HUES48 (cell line): ENCODE results near the gene APOL1.
A peak's percentile ranks its signal among the peaks of the same experiment; 100 is the strongest.
"Not testable (repeated sequence)": the region's sequence is repeated elsewhere in the genome, so short reads cannot be mapped to it uniquely, and the experiment has no call there.

Source experiments
- H3K27ac ChIP-seq: one replicate; pipeline ENCODE4 v1.7.0; 2013; ENCODE audit warnings: low read depth, low read length, inconsistent platforms
- H3K27me3 ChIP-seq: 2 replicates; pipeline ENCODE4 v1.6.1; 2013; ENCODE audit warnings: mild to moderate bottlenecking, low read length; ENCODE audit not compliant: control insufficient read depth, insufficient read depth
- H3K36me3 ChIP-seq: 2 replicates; pipeline ENCODE4 v1.6.1; 2013; ENCODE audit warnings: low read length; ENCODE audit not compliant: control insufficient read depth, insufficient read depth
- H3K4me1 ChIP-seq: 2 replicates; pipeline ENCODE4 v1.6.1; 2013; ENCODE audit warnings: mild to moderate bottlenecking, low read length; ENCODE audit not compliant: control insufficient read depth, insufficient read depth
- H3K4me3 ChIP-seq: 2 replicates; pipeline ENCODE4 v1.5.1; 2013; ENCODE audit warnings: mild to moderate bottlenecking, low read depth, low read length
- H3K9ac ChIP-seq: 2 replicates; pipeline ENCODE4 v1.6.1; 2013; ENCODE audit warnings: mild to moderate bottlenecking, low read depth, low read length, moderate library complexity
- H3K9me3 ChIP-seq: 2 replicates; pipeline ENCODE4 v1.6.1; 2013; ENCODE audit warnings: low read length; ENCODE audit not compliant: control insufficient read depth, insufficient read depth

APOL1 gene

DNA sequence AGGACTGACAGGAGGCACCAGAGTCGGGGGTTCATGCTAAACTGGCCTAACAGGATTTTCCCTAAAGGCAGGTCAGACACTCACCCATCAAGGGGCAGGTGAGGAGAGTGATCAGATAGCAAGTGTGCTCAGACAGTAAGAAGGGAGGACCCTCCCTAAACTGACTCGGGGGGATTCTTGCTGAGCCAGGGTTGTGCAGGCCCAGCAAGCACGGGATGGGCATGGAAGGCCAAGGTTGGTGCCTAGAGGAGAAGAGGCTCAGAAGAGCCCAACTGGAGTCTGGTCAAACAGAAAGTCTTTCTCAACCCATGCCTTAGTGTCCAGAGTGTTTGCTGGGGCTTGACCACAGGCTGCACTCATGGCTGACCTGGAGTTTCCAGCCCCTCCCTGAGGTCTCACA lies 6.2 kb upstream of the APOL1 start:
- Histone ChIP-seq H3K9ac (no peak overlapping the region), H3K4me3 (no peak overlapping the region), H3K27ac (no peak overlapping the region), H3K9me3 (peaks cover 17% of the 10 kb centered on the region), H3K27me3 (no peaks in the 10 kb centered on the region), H3K36me3 (no peaks in the 10 kb centered on the region), H3K4me1 (peaks cover 9% of the 10 kb centered on the region)

DNA sequence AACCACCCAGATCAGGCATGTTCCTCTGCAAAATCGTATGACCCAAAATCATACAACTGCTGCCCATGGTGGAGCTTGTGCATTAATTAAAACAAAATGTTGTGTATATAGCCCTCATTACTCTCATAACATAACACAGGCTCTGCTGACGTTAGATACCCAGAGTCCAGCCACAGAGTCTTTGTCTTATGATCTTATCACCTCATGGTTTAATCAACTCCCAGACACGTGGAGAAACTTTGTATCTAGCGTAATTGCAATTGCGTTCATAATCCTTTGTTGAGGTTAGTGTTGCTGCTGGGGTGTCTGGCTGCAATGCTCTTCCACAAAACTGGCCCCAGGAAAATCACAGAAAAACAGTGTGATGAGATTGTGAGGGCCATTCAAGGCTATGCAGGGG lies 5.0 kb upstream of the APOL1 start:
- peaks cover 9% of the 10 kb centered on the region for H3K4me1 ChIP-seq

DNA sequence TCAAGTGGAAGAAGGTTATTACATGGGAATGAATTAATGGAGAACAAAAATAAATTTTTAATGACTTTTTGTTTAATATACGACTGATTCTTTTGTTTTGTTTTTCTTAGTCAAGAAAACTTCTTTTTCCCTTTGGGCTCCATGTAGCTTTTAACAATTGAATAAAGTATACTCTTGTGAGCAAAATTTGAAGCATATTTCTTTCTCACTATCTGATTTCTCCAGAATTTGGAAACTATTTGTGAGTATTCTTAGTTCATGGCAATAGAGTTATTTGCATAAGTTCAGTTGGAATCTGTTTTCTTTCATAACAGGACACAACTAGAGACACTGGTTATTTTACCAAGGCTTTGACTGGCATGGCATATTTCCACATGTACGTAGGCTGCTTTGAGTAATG lies 3.8 kb upstream of the APOL1 start:
- Histone ChIP-seq H3K27ac (no peak overlapping the region), H3K4me1 (peaks cover 9% of the 10 kb centered on the region), H3K9me3 (peaks cover 17% of the 10 kb centered on the region), H3K9ac (no peak overlapping the region), H3K36me3 (no peaks in the 10 kb centered on the region), H3K27me3 (no peaks in the 10 kb centered on the region), H3K4me3 (no peak overlapping the region)

More for the DNA sequence above, 5.0 kb upstream of the APOL1 start:
- no peak overlapping the region for H3K27ac ChIP-seq
- H3K9me3 ChIP-seq: peaks cover 17% of the 10 kb centered on the region
- H3K4me3 ChIP-seq: no peak overlapping the region
- no peaks in the 10 kb centered on the region for H3K27me3 ChIP-seq
- H3K36me3 ChIP-seq: no peaks in the 10 kb centered on the region
- H3K9ac ChIP-seq: no peak overlapping the region

DNA sequence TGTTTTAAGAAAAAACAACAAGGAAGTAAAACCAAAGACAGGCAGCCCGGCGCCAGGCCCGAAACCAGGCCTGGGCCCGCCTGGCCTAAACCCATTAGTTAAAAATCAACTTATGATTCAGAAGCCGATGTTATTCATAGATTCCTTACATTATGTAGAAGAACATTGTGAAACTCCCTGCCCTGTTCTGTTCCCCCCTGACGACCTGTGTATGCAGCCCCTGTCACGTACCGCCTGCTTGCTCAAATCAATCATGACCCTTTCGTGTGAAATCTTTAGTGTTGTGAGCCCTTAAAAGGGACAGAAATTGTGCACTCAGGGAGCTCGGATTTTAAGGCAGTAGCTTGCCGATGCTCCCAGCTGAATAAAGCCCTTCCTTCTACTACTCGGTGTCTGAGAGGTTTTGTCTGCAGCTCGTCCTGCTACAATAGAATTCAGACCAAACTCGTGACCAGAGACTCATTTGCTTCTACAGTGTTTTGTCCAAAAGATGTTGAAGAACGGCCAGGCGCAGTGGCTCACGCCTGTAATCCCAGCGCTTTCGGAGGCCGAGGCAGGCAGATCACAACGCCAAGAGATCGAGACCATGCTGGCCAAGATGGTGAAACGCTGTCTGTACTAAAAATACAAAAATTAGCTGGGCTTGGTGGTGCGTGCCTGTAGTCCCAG lies 2.5 kb upstream of the APOL1 start:
- H3K9me3 ChIP-seq: peaks cover 17% of the 10 kb centered on the region
- H3K27me3 ChIP-seq, H3K4me3 ChIP-seq, H3K27ac ChIP-seq, H3K9ac ChIP-seq, H3K36me3 ChIP-seq, H3K4me1 ChIP-seq: not testable (repeated sequence)

DNA sequence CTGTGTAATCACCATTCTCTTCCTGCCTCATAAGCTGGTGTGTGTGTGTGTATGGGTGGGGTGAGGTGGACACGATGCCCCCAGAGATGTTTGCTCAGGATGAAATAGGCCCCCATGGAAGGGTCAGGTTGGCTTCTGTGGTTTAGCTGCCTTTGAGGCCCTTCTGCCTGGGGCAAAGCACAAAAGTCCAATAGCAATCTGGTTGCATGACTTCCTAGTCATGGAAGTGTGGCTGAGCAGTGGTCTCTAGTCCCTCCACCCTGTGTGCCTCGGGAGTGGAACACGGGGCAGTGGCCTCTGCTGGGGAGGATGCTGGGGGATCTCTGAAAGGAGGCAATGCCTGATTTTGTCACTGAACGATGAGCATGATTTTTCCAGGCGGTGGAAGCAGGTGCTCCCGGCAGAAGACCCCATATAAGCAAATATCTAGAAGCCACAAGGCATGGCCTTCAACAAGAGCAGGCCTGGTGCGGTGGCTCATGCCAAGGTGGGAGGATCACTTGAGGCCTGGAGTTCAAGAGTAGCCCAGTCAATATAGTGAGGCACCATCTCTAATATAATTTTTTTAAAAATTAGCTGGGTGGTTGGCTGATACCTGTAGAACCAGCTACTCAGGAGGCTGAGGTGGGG lies 839 bp upstream of the APOL1 start:
- H3K27ac ChIP-seq, H3K36me3 ChIP-seq, H3K27me3 ChIP-seq, H3K4me3 ChIP-seq, H3K4me1 ChIP-seq, H3K9ac ChIP-seq: not testable (repeated sequence)
- H3K9me3 ChIP-seq: peaks cover 17% of the 10 kb centered on the region

DNA sequence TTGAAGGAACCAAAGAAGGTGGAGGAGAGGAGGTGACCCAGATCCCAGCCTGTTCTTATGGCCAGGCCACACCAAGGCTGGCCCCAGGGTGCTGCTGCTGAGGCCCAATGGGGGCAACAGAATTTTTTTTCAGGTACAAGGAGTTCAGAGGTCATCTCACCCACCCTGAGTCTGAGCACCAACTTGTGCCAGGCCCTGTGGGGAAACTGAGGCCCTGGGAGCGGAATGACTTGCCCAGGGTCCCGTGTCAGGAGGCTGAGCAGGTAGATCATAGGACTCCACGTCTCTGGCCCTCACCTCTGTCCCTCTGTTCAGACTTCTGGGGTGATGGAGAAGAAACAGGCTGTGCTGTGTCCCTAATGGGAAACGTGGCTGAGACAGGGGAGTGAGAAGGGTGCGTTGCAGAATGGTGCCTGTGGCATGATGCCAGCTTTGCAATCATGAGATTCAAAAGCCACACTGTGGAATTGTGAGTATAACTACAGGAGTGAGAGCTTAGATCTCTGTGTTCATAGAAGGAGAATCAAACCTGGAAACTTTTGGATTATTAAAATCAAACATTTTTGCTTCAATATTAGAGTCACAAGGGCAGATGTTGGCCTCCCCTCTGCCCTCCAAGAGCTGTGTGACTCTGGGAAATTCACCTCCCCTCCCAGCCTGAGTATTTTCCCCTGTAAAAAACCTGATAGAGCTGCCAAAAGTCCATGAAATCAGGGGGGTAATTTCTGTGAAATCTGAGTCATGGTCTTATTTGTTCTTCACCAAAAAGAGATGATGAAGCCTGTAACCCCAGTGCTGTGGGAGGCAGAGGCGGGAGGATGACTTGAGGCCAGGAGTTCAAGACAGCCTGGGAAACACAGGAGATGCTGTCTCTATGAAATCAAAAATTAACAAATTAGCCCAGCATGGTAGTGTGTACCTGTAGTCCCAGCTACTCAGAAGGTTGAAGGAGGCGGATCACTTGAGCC lies 874 bp downstream of the APOL1 start:
- H3K4me3 ChIP-seq: no peak overlapping the region
- peaks cover 17% of the 10 kb centered on the region for H3K4me1 ChIP-seq
- no peaks in the 10 kb centered on the region for H3K27me3 ChIP-seq
- no peaks in the 10 kb centered on the region for H3K36me3 ChIP-seq
- no peak overlapping the region for H3K9ac ChIP-seq
- peaks cover 7% of the 10 kb centered on the region; the same call in 1 of the 2 replicates for H3K9me3 ChIP-seq
- H3K27ac ChIP-seq: no peak overlapping the region

DNA sequence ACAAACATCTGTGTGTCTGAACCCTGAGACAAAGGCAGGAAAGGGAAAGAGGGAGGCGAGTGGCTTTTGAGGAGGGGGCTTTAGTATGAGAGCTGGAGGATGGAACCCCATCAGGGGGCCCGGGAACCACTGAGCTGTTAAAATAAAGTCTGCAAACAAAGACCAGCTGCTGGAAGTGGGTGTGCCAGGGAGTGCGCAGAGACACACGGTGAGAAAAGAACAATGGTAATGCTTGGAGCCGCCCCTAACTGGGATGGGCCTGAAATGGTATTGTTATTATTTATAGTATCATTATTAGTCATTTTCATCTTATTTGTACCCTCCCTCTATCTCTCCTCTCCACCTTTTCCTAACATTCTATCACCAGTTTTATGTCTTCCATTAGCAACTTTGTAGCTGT lies 2.6 kb downstream of the APOL1 start:
- not testable (repeated sequence) for H3K9me3 ChIP-seq, H3K27me3 ChIP-seq, H3K9ac ChIP-seq, H3K27ac ChIP-seq, H3K36me3 ChIP-seq, H3K4me3 ChIP-seq
- peaks cover 27% of the 10 kb centered on the region for H3K4me1 ChIP-seq

DNA sequence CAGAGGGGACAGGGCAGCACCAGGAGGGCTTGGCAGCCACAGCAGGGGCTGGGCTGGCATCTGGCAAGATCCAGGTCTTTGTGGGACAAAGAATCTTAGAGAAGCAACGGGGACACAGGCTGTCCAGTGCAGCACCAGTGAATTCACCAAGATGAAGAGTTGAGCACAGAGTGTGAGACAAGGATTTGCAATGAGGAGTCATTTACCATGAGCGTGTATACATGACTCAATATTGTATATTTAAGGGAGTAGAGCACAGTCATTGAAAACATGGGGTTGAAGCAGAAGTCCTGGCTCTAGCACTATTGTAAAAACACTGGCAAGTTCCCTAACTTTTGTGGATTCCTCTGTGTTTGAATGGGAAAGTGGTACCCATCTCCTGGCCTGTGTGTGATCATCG lies 3.5 kb downstream of the APOL1 start:
- Histone ChIP-seq H3K27me3 (no peaks in the 10 kb centered on the region), H3K4me3 (no peak overlapping the region), H3K9me3 (no peaks in the 10 kb centered on the region), H3K36me3 (no peaks in the 10 kb centered on the region), H3K9ac (no peak overlapping the region), H3K4me1 (peaks cover 19% of the 10 kb centered on the region), H3K27ac (no peak overlapping the region)

DNA sequence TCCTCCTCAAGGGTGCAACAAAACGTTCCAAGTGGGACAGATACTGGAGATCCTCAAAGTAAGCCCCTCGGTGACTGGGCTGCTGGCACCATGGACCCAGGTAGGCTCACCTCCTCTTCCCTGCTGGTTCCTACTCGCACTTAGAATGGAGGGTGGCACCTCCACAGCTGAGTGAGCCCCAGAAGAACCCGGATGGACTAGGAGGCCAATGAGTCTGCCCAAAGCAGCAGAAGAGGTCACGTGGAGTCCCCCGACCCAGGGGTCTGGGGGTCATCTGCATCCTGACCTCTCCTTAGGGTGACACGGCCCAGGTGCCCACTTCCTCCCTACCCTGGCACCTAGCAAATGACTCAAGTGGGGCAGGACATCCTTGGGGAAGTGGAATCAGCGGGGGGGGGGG lies 4.4 kb downstream of the APOL1 start:
- Histone ChIP-seq H3K36me3 (no peaks in the 10 kb centered on the region), H3K4me1 (peaks cover 18% of the 10 kb centered on the region), H3K9me3 (no peaks in the 10 kb centered on the region), H3K27me3 (no peaks in the 10 kb centered on the region), H3K9ac (no peak overlapping the region), H3K27ac (no peak overlapping the region), H3K4me3 (no peak overlapping the region)

DNA sequence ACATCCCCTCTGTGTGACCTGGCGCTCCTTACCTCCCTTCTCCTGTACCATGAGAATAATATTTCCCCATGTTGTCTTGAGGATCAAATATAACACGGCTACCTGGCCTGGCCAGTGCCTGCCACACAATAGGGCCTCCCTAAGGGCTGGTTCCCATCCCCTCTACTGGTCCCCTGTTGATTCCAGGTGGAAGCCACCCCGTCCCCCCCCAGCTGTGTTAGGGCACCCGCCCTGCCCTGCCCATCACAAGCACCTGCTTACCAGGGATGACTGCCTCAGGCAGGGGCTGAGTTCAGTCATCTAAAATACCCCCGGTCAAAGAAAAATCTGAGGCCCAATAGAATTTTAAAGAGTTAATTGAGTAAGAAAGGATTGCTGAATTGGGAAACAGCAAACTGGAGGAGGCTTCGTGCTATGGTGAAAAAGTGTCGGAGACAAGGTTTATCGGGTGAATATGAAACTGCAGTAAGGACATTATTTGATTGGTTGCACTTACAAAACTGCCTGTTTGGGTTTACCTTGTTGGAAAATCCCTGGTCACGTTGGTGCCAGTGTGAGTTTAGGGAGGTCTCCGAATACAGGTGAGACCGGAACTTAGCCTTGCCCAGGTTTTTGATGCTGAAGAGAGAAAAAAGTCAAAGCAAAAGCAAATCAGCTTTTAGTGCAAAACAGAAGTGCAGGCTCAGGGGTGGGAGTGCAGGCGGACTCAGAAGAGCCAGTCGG lies 5.2 kb downstream of the APOL1 start:
- H3K4me1 ChIP-seq: peaks cover 18% of the 10 kb centered on the region
- H3K9ac ChIP-seq: no peak overlapping the region
- no peak overlapping the region for H3K4me3 ChIP-seq
- H3K9me3 ChIP-seq: no peaks in the 10 kb centered on the region
- no peaks in the 10 kb centered on the region for H3K27me3 ChIP-seq
- peak overlapping the region; percentile 78 for H3K27ac ChIP-seq
- no peaks in the 10 kb centered on the region for H3K36me3 ChIP-seq
